HCT116 (cell line): ENCODE results near the gene SOX2. TPM values are rescaled to one million over a fixed set of nuclear protein-coding genes. Genes with fewer than 3 reads are reported as not detected.

Experiments used
- ATAC-seq: fragments of 200-7000 bp; cut with Tn5 transposase; 2 replicates; pipeline ENCODE4 v1.9.1; 2020; ENCODE audit warnings: mild to moderate bottlenecking, moderate library complexity
- BruUV-seq: library from RNA; stranded (reverse); fragments of 400-500 nt; replicated peaks from 2 replicates; lab custom pipeline; 2021; lab: Mats Ljungman, UMichigan
- CTCF ChIA-PET: fragments of 300-600 bp; sonication (Branson Sonifier 250); formaldehyde crosslinking; loops from one replicate; lab custom pipeline; 2021; ENCODE audit warnings: antibody characterized with exemption; lab: Charles Lee
- POLR2A ChIA-PET: fragments of 300-600, 350-600 bp; sonication (Branson Sonifier 250); formaldehyde crosslinking; loops from one replicate; lab custom pipeline; 2021; ENCODE audit warnings: antibody characterized with exemption; lab: Charles Lee
- RAD21 ChIA-PET, 2 experiments: fragments of 300-600 bp; sonication (Branson Sonifier 250); formaldehyde crosslinking; loops; one replicate each; lab custom pipeline; 2023; ENCODE audit warnings: low total read pairs in 2 of 2; ENCODE audit not compliant: uncharacterized antibody in 2 of 2, unreplicated experiment in 2 of 2, low non-redundant PET in 1 of 2; lab: Charles Lee
- DNase-seq: peaks from one replicate; pipeline ENCODE4 v3.0.0-alpha.2; 2010; ENCODE audit warnings: low read depth, low spot score
- H2AFZ ChIP-seq: fragments of 200-600 bp; shearing (Covaris generic), sonication (generic); 2 replicates; pipeline ENCODE4 v1.6.1; 2017; ENCODE audit warnings: low read depth, mixed run types, mixed read lengths, antibody characterized with exemption, low read length; ENCODE audit not compliant: poor library complexity, severe bottlenecking
- H3K27ac ChIP-seq: 2 replicates; pipeline ENCODE4 v1.5.1; 2012; ENCODE audit warnings: low read depth, low read length
- H3K27me3 ChIP-seq: fragments of 200-600 bp; sonication (generic); 2 replicates; pipeline ENCODE4 v1.6.1; 2016; ENCODE audit warnings: mixed run types, low read length, mixed read lengths; ENCODE audit not compliant: insufficient read depth
- H3K36me3 ChIP-seq, 2 experiments: fragments of 200-500 bp in 1 of 2; fragments of 200-600 bp in 1 of 2; sonication (Bioruptor generic) in 1 of 2; sonication (generic) in 1 of 2; 2 replicates each; pipeline versions ENCODE4 v1.5.1 to v1.6.1; 2014 to 2016; ENCODE audit warnings: low read length in 2 of 2, inconsistent platforms in 1 of 2, mixed read lengths in 1 of 2, mixed run types in 1 of 2; ENCODE audit not compliant: insufficient read depth in 2 of 2, control insufficient read depth in 1 of 2
- H3K4me1 ChIP-seq, 2 experiments: fragments of 200-600 bp in 1 of 2; sonication (generic) in 1 of 2; 2 replicates each; pipeline versions ENCODE4 v1.5.1 to v1.6.1; 2012 to 2017; ENCODE audit warnings: low read length in 2 of 2, inconsistent platforms in 1 of 2, mild to moderate bottlenecking in 1 of 2, mixed read lengths in 1 of 2, mixed run types in 1 of 2, moderate library complexity in 1 of 2; ENCODE audit not compliant: insufficient read depth in 2 of 2, control insufficient read depth in 1 of 2
- H3K4me2 ChIP-seq: fragments of 200-600 bp; sonication (generic); 2 replicates; pipeline ENCODE4 v1.6.1; 2017; ENCODE audit warnings: mixed run types, low read length, mixed read lengths
- H3K4me3 ChIP-seq, 2 experiments: fragments of 200-600 bp in 1 of 2; sonication (generic) in 1 of 2; replicated peaks in 1 of 2; 2 replicates each; pipeline ENCODE4 v1.5.1; 2011 to 2016; ENCODE audit warnings: low read length in 2 of 2, control low read depth in 1 of 2, low read depth in 1 of 2, mild to moderate bottlenecking in 1 of 2, mixed read lengths in 1 of 2, mixed run types in 1 of 2
- H3K79me2 ChIP-seq: fragments of 200-600 bp; sonication (generic); 2 replicates; pipeline ENCODE4 v1.6.1; 2017; ENCODE audit warnings: mild to moderate bottlenecking, mixed run types, low read length, moderate library complexity, mixed read lengths; ENCODE audit not compliant: insufficient read depth
- H3K9ac ChIP-seq: fragments of 200-600 bp; sonication (generic); 2 replicates; pipeline ENCODE4 v1.6.1; 2016; ENCODE audit warnings: low read length, mixed read lengths
- H3K9me2 ChIP-seq: fragments of 200-600 bp; sonication (generic), shearing (Covaris generic); 2 replicates; pipeline ENCODE4 v1.6.1; 2017; ENCODE audit warnings: mixed run types, mild to moderate bottlenecking, moderate library complexity; ENCODE audit not compliant: insufficient read depth
- H3K9me3 ChIP-seq, 2 experiments: fragments of 200-500 bp in 1 of 2; fragments of 200-600 bp in 1 of 2; sonication (Bioruptor generic) in 1 of 2; sonication (generic) in 1 of 2; 2 replicates each; pipeline ENCODE4 v1.6.1; 2014 to 2017; ENCODE audit warnings: low read length in 2 of 2, mixed read lengths in 2 of 2, inconsistent platforms in 1 of 2, low read depth in 1 of 2, mild to moderate bottlenecking in 1 of 2, mixed run types in 1 of 2, moderate library complexity in 1 of 2; ENCODE audit not compliant: control insufficient read depth in 1 of 2, insufficient read depth in 1 of 2
- H4K20me1 ChIP-seq: fragments of 200-600 bp; sonication (generic), shearing (Covaris generic); 2 replicates; pipeline ENCODE4 v1.6.1; 2017; ENCODE audit warnings: mixed run types, mild to moderate bottlenecking, moderate library complexity; ENCODE audit not compliant: insufficient read depth
- CBX3 ChIP-seq: IDR thresholded peaks from 2 replicates; pipeline ENCODE4 v1.6.1; 2012; ENCODE audit warnings: low read depth
- CEBPB ChIP-seq: IDR thresholded peaks from 2 replicates; pipeline ENCODE4 v1.6.1; 2012; ENCODE audit warnings: low read depth
- EZH2 ChIP-seq: fragments of 200-600 bp; sonication (generic); IDR thresholded peaks from 2 replicates; pipeline ENCODE4 v1.6.1; 2017; ENCODE audit warnings: antibody characterized with exemption, mixed run types
- FOSL1 ChIP-seq: IDR thresholded peaks from 2 replicates; pipeline ENCODE4 v1.6.1; 2012; ENCODE audit warnings: low read depth
- JUND ChIP-seq: IDR thresholded peaks from 2 replicates; pipeline ENCODE4 v1.6.1; 2012
- POLR2A ChIP-seq: IDR thresholded peaks from 2 replicates; pipeline ENCODE4 v1.7.0; 2011; ENCODE audit warnings: borderline replicate concordance; ENCODE audit not compliant: insufficient read depth, insufficient read length; ENCODE audit errors: extremely low read depth
- POLR2AphosphoS5 ChIP-seq: IDR thresholded peaks from 2 replicates; pipeline ENCODE4 v1.6.1; 2011; ENCODE audit warnings: mild to moderate bottlenecking, low read depth, low read length, moderate library complexity
- RAD21 ChIP-seq: IDR thresholded peaks from 2 replicates; pipeline ENCODE4 v1.6.1; 2012; ENCODE audit warnings: low read depth, mild to moderate bottlenecking
- SIN3A ChIP-seq: IDR thresholded peaks from 2 replicates; pipeline ENCODE4 v1.6.1; 2012; ENCODE audit warnings: low read depth
- SP1 ChIP-seq: IDR thresholded peaks from 2 replicates; pipeline ENCODE4 v1.6.1; 2012; ENCODE audit warnings: low read depth
- SRF ChIP-seq: IDR thresholded peaks from 2 replicates; pipeline ENCODE4 v1.6.1; 2012; ENCODE audit warnings: low read depth
- YY1 ChIP-seq: IDR thresholded peaks from 2 replicates; pipeline ENCODE4 v1.6.1; 2011; ENCODE audit warnings: low read length, low read depth, moderate library complexity, mild to moderate bottlenecking; ENCODE audit not compliant: insufficient replicate concordance; ENCODE audit errors: extremely low read depth
- intact Hi-C: fragments of 100-400 bp; cut with micrococcal nuclease; formaldehyde crosslinking; loops from 2 replicates; pipeline ENCODE4 v1.10.0; 2022
- total RNA-seq: library from RNA; stranded (reverse); gene quantifications from one replicate; pipeline ENCODE4 v1.2.1, GENCODE V29; 2021; ENCODE audit not compliant: unreplicated experiment
- TF ChIP-seq, protein P1 (sequence below), 3 experiments: fragments of 200-600 bp in 1 of 3; sonication (generic) in 1 of 3; IDR thresholded peaks in 2 of 3; conservative IDR thresholded peaks in 1 of 3; 2 replicates each; pipeline ENCODE4 v1.5.1; 2012 to 2017; ENCODE audit warnings: low read depth in 2 of 3, low read length in 2 of 3, antibody characterized with exemption in 1 of 3, borderline replicate concordance in 1 of 3, control low read depth in 1 of 3, mild to moderate bottlenecking in 1 of 3, mixed read lengths in 1 of 3, mixed run types in 1 of 3, moderate library complexity in 1 of 3; ENCODE audit not compliant: insufficient read depth in 1 of 3
- TF ChIP-seq, protein P2 (sequence below): IDR thresholded peaks from 2 replicates; pipeline ENCODE4 v1.6.1; 2012
- TF ChIP-seq, protein P3 (sequence below): IDR thresholded peaks from 2 replicates; pipeline ENCODE4 v1.6.1; 2012

Gene SOX2
- total RNA-seq, 1 experiment from 2014 or later = 0.15 TPM

DNA sequence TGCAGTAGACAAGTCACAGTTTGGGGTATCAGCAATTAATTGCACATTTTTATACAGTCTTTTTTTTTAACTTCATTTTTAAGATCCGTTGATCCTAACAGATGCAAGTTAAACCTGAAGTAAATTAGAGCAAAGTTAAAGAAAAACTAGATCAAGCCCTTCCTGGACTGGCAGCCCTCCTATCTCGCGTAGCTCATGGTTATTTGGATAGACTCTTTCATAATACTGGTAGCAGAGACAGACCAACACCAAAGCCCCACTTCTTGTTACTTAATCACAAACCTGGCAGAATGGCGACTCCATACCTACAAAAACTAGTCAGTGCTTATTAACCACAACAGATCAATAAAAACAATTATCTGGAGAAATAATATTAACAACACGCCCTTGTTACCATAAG is 26.8 kb downstream of the SOX2 start (continued):
- TF ChIP-seq, protein P1, sequence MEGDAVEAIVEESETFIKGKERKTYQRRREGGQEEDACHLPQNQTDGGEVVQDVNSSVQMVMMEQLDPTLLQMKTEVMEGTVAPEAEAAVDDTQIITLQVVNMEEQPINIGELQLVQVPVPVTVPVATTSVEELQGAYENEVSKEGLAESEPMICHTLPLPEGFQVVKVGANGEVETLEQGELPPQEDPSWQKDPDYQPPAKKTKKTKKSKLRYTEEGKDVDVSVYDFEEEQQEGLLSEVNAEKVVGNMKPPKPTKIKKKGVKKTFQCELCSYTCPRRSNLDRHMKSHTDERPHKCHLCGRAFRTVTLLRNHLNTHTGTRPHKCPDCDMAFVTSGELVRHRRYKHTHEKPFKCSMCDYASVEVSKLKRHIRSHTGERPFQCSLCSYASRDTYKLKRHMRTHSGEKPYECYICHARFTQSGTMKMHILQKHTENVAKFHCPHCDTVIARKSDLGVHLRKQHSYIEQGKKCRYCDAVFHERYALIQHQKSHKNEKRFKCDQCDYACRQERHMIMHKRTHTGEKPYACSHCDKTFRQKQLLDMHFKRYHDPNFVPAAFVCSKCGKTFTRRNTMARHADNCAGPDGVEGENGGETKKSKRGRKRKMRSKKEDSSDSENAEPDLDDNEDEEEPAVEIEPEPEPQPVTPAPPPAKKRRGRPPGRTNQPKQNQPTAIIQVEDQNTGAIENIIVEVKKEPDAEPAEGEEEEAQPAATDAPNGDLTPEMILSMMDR (IDR thresholded peaks at IDR 0.05 in 2 of 3, conservative IDR thresholded peaks at IDR 0.05 in 1 of 3; ENCODE audit: borderline replicate concordance in 1 of 3, insufficient read depth in 1 of 3, low read depth in 2 of 3, low read length in 2 of 3) = no peak
- no peak for TF ChIP-seq EZH2
- TF ChIP-seq SRF = no peak
- TF ChIP-seq YY1 = no peak
- TF ChIP-seq SIN3A = no peak
- no peak for TF ChIP-seq CEBPB
- TF ChIP-seq, protein P2, sequence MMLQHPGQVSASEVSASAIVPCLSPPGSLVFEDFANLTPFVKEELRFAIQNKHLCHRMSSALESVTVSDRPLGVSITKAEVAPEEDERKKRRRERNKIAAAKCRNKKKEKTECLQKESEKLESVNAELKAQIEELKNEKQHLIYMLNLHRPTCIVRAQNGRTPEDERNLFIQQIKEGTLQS = no peak
- TF ChIP-seq POLR2AphosphoS5 = no peak

DNA sequence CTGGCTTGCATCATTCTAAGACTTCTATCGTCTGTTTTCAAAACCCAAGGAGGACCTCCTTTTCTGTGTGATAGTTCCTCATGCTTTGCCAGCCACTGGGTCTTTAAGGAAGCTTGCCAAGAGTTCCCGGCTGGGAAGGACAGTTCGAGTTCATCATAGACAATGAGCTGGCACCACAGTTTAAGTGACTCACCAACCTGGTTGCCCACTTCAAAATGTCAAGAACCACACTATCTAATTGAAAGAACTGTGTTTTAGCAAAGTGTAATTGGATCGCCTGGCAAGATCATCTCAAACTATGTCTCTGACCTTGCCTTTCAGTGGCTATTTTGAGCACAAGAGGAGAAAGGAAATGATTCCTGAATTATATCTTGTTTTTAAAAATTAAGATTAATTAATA is 27.9 kb downstream of the SOX2 start:
- Histone ChIP-seq H3K27ac (no peak overlapping the region), H2AFZ (peak overlapping the region; percentile 2), H3K36me3 (no peaks in the 10 kb centered on the region), H3K9me3 (no peaks in the 10 kb centered on the region), H3K79me2 (no peaks in the 10 kb centered on the region), H3K9ac (no peak overlapping the region), H3K4me3 (no peak overlapping the region), H3K4me2 (peak overlapping the region; percentile 37), H3K4me1 (peaks cover 6 to 12% of the 10 kb centered on the region in 2 experiments; a peak in 3 of 4 replicates), H4K20me1 (no peaks in the 10 kb centered on the region), H3K9me2 (no peaks in the 10 kb centered on the region), H3K27me3 (no peaks in the 10 kb centered on the region)
- RAD21 ChIA-PET = no interaction called here
- ATAC-seq (peak; percentile 83), DNase-seq (peak; percentile 77)
- CTCF ChIA-PET = no interaction called here
- BruUV-seq = no TSS peak
- POLR2A ChIA-PET = no interaction called here
- TF ChIP-seq, protein P3, sequence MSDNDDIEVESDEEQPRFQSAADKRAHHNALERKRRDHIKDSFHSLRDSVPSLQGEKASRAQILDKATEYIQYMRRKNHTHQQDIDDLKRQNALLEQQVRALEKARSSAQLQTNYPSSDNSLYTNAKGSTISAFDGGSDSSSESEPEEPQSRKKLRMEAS = peak; percentile 53; the same call in 1 of the 2 replicates
- TF ChIP-seq JUND = peak; percentile 93
- 0 out of 2 replicates have a peak, but pooled peaks have one; percentile 45 for TF ChIP-seq SRF
- TF ChIP-seq RAD21 = no peak; the same call in 1 of the 2 replicates
- TF ChIP-seq SIN3A = peak; percentile 69
- TF ChIP-seq FOSL1 = peak; percentile 86
- TF ChIP-seq POLR2A = no peak
- TF ChIP-seq SP1 = peak; percentile 89
- no peak for TF ChIP-seq YY1
- TF ChIP-seq POLR2AphosphoS5 = peak; percentile 60; the same call in 1 of the 2 replicates
- peak; percentile 84 for TF ChIP-seq CBX3
- peak; percentile 57; the same call in 1 of the 2 replicates for TF ChIP-seq CEBPB
- intact Hi-C loops = no loop called here
